OCI-LY7 (cell line): Measurements from ENCODE around the gene UCN3. TPM values are rescaled to one million over a fixed set of nuclear protein-coding genes. Genes with fewer than 3 reads are reported as not detected.

ENCODE experiments used
- BruUV-seq: library from RNA; stranded (reverse); fragments of 400-500 nt; replicated peaks from 2 replicates; lab custom pipeline; 2021; lab: Mats Ljungman, UMichigan
- CTCF ChIA-PET: fragments of 300-600 bp; sonication (Branson Sonifier 250); formaldehyde crosslinking; loops from one replicate; lab custom pipeline; 2022; ENCODE audit warnings: antibody characterized with exemption; ENCODE audit not compliant: unreplicated experiment; lab: Charles Lee
- POLR2A ChIA-PET: fragments of 300-600 bp; sonication (Branson Sonifier 250); formaldehyde crosslinking; loops from one replicate; lab custom pipeline; 2022; ENCODE audit warnings: antibody characterized with exemption; lab: Charles Lee
- DNase-seq: peaks from one replicate; pipeline ENCODE4 v3.0.0-alpha.2; 2015; ENCODE audit warnings: low spot score
- H2AFZ ChIP-seq: fragments of 200-600 bp; sonication (generic), shearing (Covaris generic); 2 replicates; pipeline ENCODE4 v1.6.1; 2014; ENCODE audit warnings: mild to moderate bottlenecking, antibody characterized with exemption, low read length, moderate library complexity
- H3K27ac ChIP-seq: fragments of 200-600 bp; sonication (generic); 2 replicates; pipeline ENCODE4 v1.5.1; 2014; ENCODE audit warnings: mixed run types, low read depth, mild to moderate bottlenecking, moderate library complexity, low read length, inconsistent platforms; ENCODE audit not compliant: poor library complexity, severe bottlenecking
- H3K36me3 ChIP-seq: fragments of 200-600 bp; sonication (generic); 2 replicates; pipeline ENCODE4 v1.6.1; 2014; ENCODE audit warnings: mild to moderate bottlenecking, antibody characterized with exemption, low read length, moderate library complexity, mixed read lengths; ENCODE audit not compliant: insufficient read depth
- H3K4me1 ChIP-seq: fragments of 200-600 bp; sonication (generic); 2 replicates; pipeline ENCODE4 v1.5.1; 2014; ENCODE audit warnings: mild to moderate bottlenecking, low read length; ENCODE audit not compliant: insufficient read depth, poor library complexity, severe bottlenecking
- H3K4me2 ChIP-seq: fragments of 200-600 bp; sonication (generic); 2 replicates; pipeline ENCODE4 v1.6.1; 2014; ENCODE audit warnings: mild to moderate bottlenecking, low read length
- H3K4me3 ChIP-seq: fragments of 200-600 bp; sonication (generic); 2 replicates; pipeline ENCODE4 v1.5.1; 2014; ENCODE audit warnings: mild to moderate bottlenecking, low read depth, low read length; ENCODE audit not compliant: poor library complexity, severe bottlenecking
- H3K79me2 ChIP-seq: fragments of 200-600 bp; sonication (generic); 2 replicates; pipeline ENCODE4 v1.6.1; 2016; ENCODE audit warnings: low read depth, mild to moderate bottlenecking, low read length, moderate library complexity, mixed read lengths; ENCODE audit not compliant: insufficient read depth
- H3K9me2 ChIP-seq: fragments of 200-600 bp; sonication (generic); 2 replicates; pipeline ENCODE4 v1.6.1; 2016; ENCODE audit warnings: mild to moderate bottlenecking, low read length, mixed read lengths; ENCODE audit not compliant: insufficient read depth
- H3K9me3 ChIP-seq: fragments of 200-600 bp; sonication (generic); 2 replicates; pipeline ENCODE4 v1.6.1; 2014; ENCODE audit warnings: mild to moderate bottlenecking, mixed run types, low read length, mixed read lengths
- H4K20me1 ChIP-seq: fragments of 200-600 bp; sonication (generic); 2 replicates; pipeline ENCODE4 v1.6.1; 2014; ENCODE audit warnings: mild to moderate bottlenecking, antibody characterized with exemption, low read length, moderate library complexity, mixed read lengths; ENCODE audit not compliant: insufficient read depth
- CTCF ChIP-seq: fragments of 200-600 bp; sonication (generic); conservative IDR thresholded peaks from 2 replicates; pipeline ENCODE4 v1.5.1; 2014; ENCODE audit warnings: mild to moderate bottlenecking, antibody characterized with exemption, low read length, moderate library complexity, mixed read lengths
- EZH2phosphoT487 ChIP-seq: fragments of 200-600 bp; sonication (generic); IDR thresholded peaks from 2 replicates; pipeline ENCODE4 v1.6.1; 2018; ENCODE audit warnings: low read depth, borderline replicate concordance, mild to moderate bottlenecking, mixed run types, antibody characterized with exemption, low read length, moderate library complexity, mixed read lengths
- intact Hi-C: fragments of 100-400 bp; cut with micrococcal nuclease; formaldehyde crosslinking; loops from one replicate; pipeline ENCODE4 v1.10.0; 2022; ENCODE audit not compliant: unreplicated experiment
- total RNA-seq, 2 experiments: library from RNA; depleted of rRNA in 1 of 2; stranded (reverse); fragments of >200 nt in 1 of 2; shearing (Covaris generic) in 1 of 2; gene quantifications; 2 replicates each; pipeline ENCODE4 v1.2.3, GENCODE V29; 2014 to 2022

The UCN3 gene
- total RNA-seq, 2 experiments from 2014 or later: not detected

GRCh38 chr10:5400468-5401240 lies 35.9 kb downstream of the UCN3 start:
- BruUV-seq: no TSS peak
- H3K4me2 ChIP-seq: no peak overlapping the region
- H3K4me1 ChIP-seq: no peaks in the 10 kb centered on the region
- H2AFZ ChIP-seq: no peak overlapping the region
- TF ChIP-seq CTCF: no peak
- TF ChIP-seq EZH2phosphoT487: no peak
- no peak overlapping the region for H3K4me3 ChIP-seq
- H3K36me3 ChIP-seq: no peaks in the 10 kb centered on the region
- H4K20me1 ChIP-seq: no peaks in the 10 kb centered on the region
- H3K9me3 ChIP-seq: no peaks in the 10 kb centered on the region
- ChIA-PET CTCF (no interaction called here), POLR2A (no interaction called here)
- no peaks in the 10 kb centered on the region for H3K79me2 ChIP-seq
- intact Hi-C loops: no loop called here
- H3K9me2 ChIP-seq: no peaks in the 10 kb centered on the region
- no peak overlapping the region for H3K27ac ChIP-seq
- no peak for DNase-seq

- H3K36me3 ChIP-seq: no peaks in the 10 kb centered on the region
- no peak overlapping the region for H2AFZ ChIP-seq
- no peak overlapping the region for H3K4me3 ChIP-seq
- ChIA-PET POLR2A (no interaction called here), CTCF (no interaction called here)
- no peak for DNase-seq
- H4K20me1 ChIP-seq: no peaks in the 10 kb centered on the region
- TF ChIP-seq EZH2phosphoT487 (no peak), CTCF (no peak)
- no peak overlapping the region for H3K27ac ChIP-seq
- no peak overlapping the region for H3K4me2 ChIP-seq
- H3K79me2 ChIP-seq: no peaks in the 10 kb centered on the region
- H3K4me1 ChIP-seq: no peaks in the 10 kb centered on the region
- H3K9me3 ChIP-seq: peaks cover 15% of the 10 kb centered on the region; the same call in 1 of the 2 replicates
- no peaks in the 10 kb centered on the region for H3K9me2 ChIP-seq
- intact Hi-C loops: no loop called here
- BruUV-seq: no TSS peak
These were observed 38.0 kb downstream of the UCN3 start for GRCh38 chr10:5402798-5403197.

- CTCF ChIA-PET: no interaction called here
- Histone ChIP-seq H3K4me2 (no peak within 1 kb of the TSS), H2AFZ (no peak within 1 kb of the TSS), H3K36me3 (no peaks in the 10 kb centered on the region), H3K27ac (no peak within 1 kb of the TSS), H3K4me3 (no peak within 1 kb of the TSS), H3K4me1 (no peaks in the 10 kb centered on the region), H4K20me1 (no peaks in the 10 kb centered on the region), H3K79me2 (no peaks in the 10 kb centered on the region), H3K9me2 (no peaks in the 10 kb centered on the region), H3K9me3 (peaks cover 19% of the 10 kb centered on the region; the same call in 1 of the 2 replicates)
- no peak for TF ChIP-seq EZH2phosphoT487
- TF ChIP-seq CTCF: no peak
- intact Hi-C loops: no loop called here
- POLR2A ChIA-PET: interaction anchor here (0.6 to 0.7 kb wide), 2 partner anchors 259 to 455 kb away, joined by 3 read pairs; no protein-coding TSS in a partner anchor
- no TSS peak for BruUV-seq
- no peak for DNase-seq
These were observed 39.7 kb downstream of the UCN3 start, which contains the start of gene TUBAL3 for GRCh38 chr10:5404208-5405041. TUBAL3 (minus strand) TSS chr10:5404828; CDS start chr10:5404792, 36 bp downstream.
